Measurements from ENCODE around the gene HPN. TPM values are rescaled to one million over a fixed set of nuclear protein-coding genes. Genes with fewer than 3 reads are reported as not detected.
A peak's percentile ranks its signal among the peaks of the same experiment; 100 is the strongest.

HPN gene
- total RNA-seq, 1 experiment from 2014 or later: 10.6 TPM

GRCh38 chr19:35085947-35086346 is 44.4 kb downstream of the HPN start:
- H4K20me1 ChIP-seq (ENCODE audit: control insufficient read depth, insufficient read depth, insufficient read length): peaks cover 2% of the 10 kb centered on the region
- H2AK5ac ChIP-seq (ENCODE audit: insufficient read length, low read length): no peak overlapping the region
- no peak overlapping the region for H2BK12ac ChIP-seq (ENCODE audit: insufficient read length, low read depth, low read length)
- no peak overlapping the region for H3T11ph ChIP-seq (ENCODE audit: low read length)
- Mint-ChIP-seq H3K36me3 (ENCODE audit: insufficient read depth in 1 of 3, low read depth in 3 of 3) (0 out of 7 replicates have a peak, but pooled peaks cover 0 to 4% (median 0%) of the 10 kb centered on the region in 3 experiments), H3K27me3 (ENCODE audit: low read depth) (peaks cover 3% of the 10 kb centered on the region; the same call in 1 of the 2 replicates), H3K9me3 (peaks cover 0 to 3% of the 10 kb centered on the region in 2 experiments; a peak in 4 of 5 replicates), H3K4me3 (no peak overlapping the region), H3K4me1 (peaks cover 9 to 18% of the 10 kb centered on the region in 2 experiments), H3K27ac (peak overlapping the region in 2 of 3 experiments; percentile 7 to 66; a peak in 1 of 7 replicates)
- TF ChIP-seq CTCF (conservative IDR thresholded peaks at IDR 0.05): no peak
- H3K4me1 ChIP-seq (ENCODE audit: insufficient read depth, low read length): no peaks in the 10 kb centered on the region; the same call in 1 of the 2 replicates
- no peak overlapping the region for H4K5ac ChIP-seq (ENCODE audit: insufficient read length, low read depth, low read length)
- no peaks in the 10 kb centered on the region for H3K9me3 ChIP-seq (ENCODE audit: control insufficient read depth, low read depth, low read length)
- H3K4ac ChIP-seq (ENCODE audit: low read depth, low read length): no peak overlapping the region
- no peak for DNase-seq
- H3K9ac ChIP-seq (ENCODE audit: extremely low read depth, insufficient read length, low read length): no peak overlapping the region
- H3K27me3 ChIP-seq (ENCODE audit: insufficient read depth, low read length): no peaks in the 10 kb centered on the region
- WGBS (ENCODE audit: extremely low coverage, insufficient read length, low lambda C conversion rate): no CpG with 5 or more reads among the region's 6 CpGs
- no peak overlapping the region for H3K14ac ChIP-seq (ENCODE audit: insufficient read depth, low read length)
- no peak overlapping the region for H4K91ac ChIP-seq (ENCODE audit: insufficient read length, low read depth, low read length)
- no peaks in the 10 kb centered on the region for H3K79me1 ChIP-seq (ENCODE audit: insufficient read depth, low read depth, low read length, poor library complexity, severe bottlenecking)
- no peak overlapping the region for H2BK5ac ChIP-seq (ENCODE audit: insufficient read length, low read length)
- no peak overlapping the region for H3K56ac ChIP-seq (ENCODE audit: insufficient read length, low read depth, low read length)
- H3K23me2 ChIP-seq (ENCODE audit: insufficient read length, low read depth, low read length, poor library complexity, severe bottlenecking): no peaks in the 10 kb centered on the region
- no peak overlapping the region for H2AFZ ChIP-seq (ENCODE audit: low read length)
- H3K18ac ChIP-seq (ENCODE audit: insufficient read length, low read depth, low read length): no peak overlapping the region
- H3K4me2 ChIP-seq (ENCODE audit: insufficient read depth, insufficient read length, low read length): no peak overlapping the region
- H4K8ac ChIP-seq (replicated peaks; ENCODE audit: insufficient read length, low read depth, low read length): no peak overlapping the region
- no peak overlapping the region for H2BK15ac ChIP-seq (ENCODE audit: low read depth, low read length)
- H3K27ac ChIP-seq (ENCODE audit: insufficient read length, low read depth, low read length): no peak overlapping the region
- no peak overlapping the region for H3K23ac ChIP-seq (ENCODE audit: insufficient read length, low read depth, low read length)
- H3K79me2 ChIP-seq (ENCODE audit: insufficient read depth, low read length): no peaks in the 10 kb centered on the region
- H2BK20ac ChIP-seq (ENCODE audit: low read depth, low read length, poor library complexity, severe bottlenecking): no peak overlapping the region
- H2BK120ac ChIP-seq (ENCODE audit: low read depth, low read length, poor library complexity, severe bottlenecking): no peak overlapping the region

Data from H9 (cell line).